AG04450 (cell line): Measurements from ENCODE around the gene GAB1. TPM values are rescaled to one million over a fixed set of nuclear protein-coding genes. Genes with fewer than 3 reads are reported as not detected.
A peak's percentile ranks its signal among the peaks of the same experiment; 100 is the strongest.

Experiments
- CTCF ChIA-PET: fragments of 300-600, 350-600 bp; formaldehyde crosslinking; extraction: SDS; loops from one replicate; lab custom pipeline; 2022; ENCODE audit warnings: antibody characterized with exemption, inconsistent platforms; lab: Charles Lee
- POLR2A ChIA-PET: fragments of 350-600 bp; formaldehyde crosslinking; extraction: SDS; loops from one replicate; lab custom pipeline; 2021; ENCODE audit warnings: antibody characterized with exemption, inconsistent platforms; lab: Yijun Ruan, JAX
- DNase-seq: peaks from one replicate; pipeline ENCODE4 v3.0.0-alpha.2; 2011; ENCODE audit warnings: low read depth, low spot score
- H3K27ac ChIP-seq: one replicate; pipeline ENCODE4 v1.5.1; 2012; ENCODE audit warnings: low read depth, low read length, control low read depth
- H3K27me3 ChIP-seq: one replicate; pipeline ENCODE4 v1.6.0; 2012; ENCODE audit warnings: low read length; ENCODE audit not compliant: control insufficient read depth, insufficient read depth
- H3K4me3 ChIP-seq: 2 replicates; pipeline ENCODE4 v1.5.1; 2011; ENCODE audit warnings: mild to moderate bottlenecking, low read depth, low read length, control low read depth
- H3K9me3 ChIP-seq: 2 replicates; pipeline ENCODE4 v1.5.1; 2012; ENCODE audit warnings: low read length; ENCODE audit not compliant: control insufficient read depth, insufficient read depth
- CTCF ChIP-seq: IDR thresholded peaks from 2 replicates; pipeline ENCODE4 v1.5.1; 2011; ENCODE audit warnings: low read depth, low read length, control low read depth, inconsistent platforms
- polyA plus RNA-seq: library from polyadenylated mRNA; depleted of rRNA; stranded (reverse); fragments of >200 nt; gene quantifications from 2 replicates; pipeline ENCODE4 v1.2.3, GENCODE V29; 2011

Gene GAB1
- polyA plus RNA-seq, 1 experiment = 13.8 TPM

GRCh38 chr4:143481361-143481760 lies 144.7 kb downstream of the GAB1 start:
- Histone ChIP-seq H3K27me3 (peaks cover 2% of the 10 kb centered on the region), H3K27ac (no peak overlapping the region), H3K4me3 (no peak overlapping the region), H3K9me3 (no peaks in the 10 kb centered on the region)
- no peak for TF ChIP-seq CTCF
- no peak for DNase-seq
- ChIA-PET POLR2A (no interaction called here), CTCF (interaction anchor here (0.7 to 2.6 kb wide), 3 partner anchors 272 to 279 kb away, joined by 3 to 10 read pairs (median 4); no protein-coding TSS in a partner anchor)

GRCh38 chr4:143482840-143483239 lies 146.2 kb downstream of the GAB1 start:
- POLR2A ChIA-PET = no interaction called here
- no peaks in the 10 kb centered on the region for H3K9me3 ChIP-seq
- no peak overlapping the region for H3K4me3 ChIP-seq
- peaks cover 2% of the 10 kb centered on the region for H3K27me3 ChIP-seq
- H3K27ac ChIP-seq = no peak overlapping the region
- peak; percentile 71 for TF ChIP-seq CTCF
- peak; percentile 36 for DNase-seq
- CTCF ChIA-PET = interaction anchor here (0.8 to 2.9 kb wide), 2 partner anchors 107 to 279 kb away, joined by 4 to 23 read pairs; no protein-coding TSS in a partner anchor

GRCh38 chr4:143486314-143486713 lies 149.6 kb downstream of the GAB1 start:
- Histone ChIP-seq H3K4me3 (no peak overlapping the region), H3K27me3 (peaks cover 2% of the 10 kb centered on the region), H3K27ac (no peak overlapping the region), H3K9me3 (no peaks in the 10 kb centered on the region)
- no peak for TF ChIP-seq CTCF
- ChIA-PET POLR2A (no interaction called here), CTCF (no interaction called here)
- DNase-seq = no peak

- Histone ChIP-seq H3K27me3 (peaks cover 2% of the 10 kb centered on the region), H3K9me3 (no peaks in the 10 kb centered on the region), H3K4me3 (no peak overlapping the region), H3K27ac (no peak overlapping the region)
- POLR2A ChIA-PET = no interaction called here
- TF ChIP-seq CTCF = no peak
- DNase-seq = no peak
- CTCF ChIA-PET = no interaction called here
These were observed 152.0 kb downstream of the GAB1 start for GRCh38 chr4:143488687-143489086.

GRCh38 chr4:143489106-143489505 lies 152.4 kb downstream of the GAB1 start:
- H3K4me3 ChIP-seq = no peak overlapping the region
- no peak overlapping the region for H3K27ac ChIP-seq
- H3K9me3 ChIP-seq = no peaks in the 10 kb centered on the region
- ChIA-PET POLR2A (no interaction called here), CTCF (no interaction called here)
- DNase-seq = no peak
- H3K27me3 ChIP-seq = peaks cover 2% of the 10 kb centered on the region
- TF ChIP-seq CTCF = no peak
